NCI-H526 (cell line): ENCODE measurements around the gene DCAF6.
A peak's percentile ranks its signal among the peaks of the same experiment; 100 is the strongest.

Source experiments
- DNase-seq, 2 experiments: peaks; one replicate each; lab custom pipeline; 2025; lab: John Stamatoyannopoulos, UW

The DCAF6 gene

GRCh38 chr1:167923324-167924056 is 13.0 kb upstream of the DCAF6 start:
- DNase-seq = no peak

- no peak for DNase-seq
These were observed 12.4 kb upstream of the DCAF6 start for GRCh38 chr1:167924102-167924501.

- DNase-seq = peak; percentile 57 to 63
These were observed 11.8 kb upstream of the DCAF6 start for GRCh38 chr1:167924543-167925231.

- DNase-seq = peak; percentile 85 to 93
These were observed 9.9 kb upstream of the DCAF6 start for GRCh38 chr1:167926486-167926997.

GRCh38 chr1:167927046-167927754 is 9.3 kb upstream of the DCAF6 start:
- peak; percentile 69 to 73 for DNase-seq

- no peak for DNase-seq
These were observed 8.0 kb upstream of the DCAF6 start for GRCh38 chr1:167928457-167928852.

GRCh38 chr1:167928919-167929318 is 7.6 kb upstream of the DCAF6 start:
- peak in 1 of 2 experiments; percentile 15 for DNase-seq

GRCh38 chr1:167929725-167930124 is 6.8 kb upstream of the DCAF6 start:
- peak in 1 of 2 experiments; percentile 35 for DNase-seq

GRCh38 chr1:167933788-167934187 is 2.7 kb upstream of the DCAF6 start:
- no peak for DNase-seq

GRCh38 chr1:167934426-167935215 is 1.9 kb upstream of the DCAF6 start:
- DNase-seq = no peak

- peak; percentile 91 for DNase-seq
These were observed 1.0 kb upstream of the DCAF6 start for GRCh38 chr1:167935216-167936067.

- peak; percentile 87 to 93 for DNase-seq
These were observed 636 bp downstream of the DCAF6 start, which contains the start of gene MPC2 for GRCh38 chr1:167936930-167937708. TSS of gene MPC2 (minus strand) at chr1:167937072. CDS start at chr1:167935841, 1,231 bp downstream.

- no peak for DNase-seq
These were observed 1.2 kb downstream of the DCAF6 start for GRCh38 chr1:167937709-167938010.

- DNase-seq = peak; percentile 38 to 40
These were observed 1.7 kb downstream of the DCAF6 start for GRCh38 chr1:167938080-167938636.

GRCh38 chr1:167940264-167940663 is 3.8 kb downstream of the DCAF6 start:
- no peak for DNase-seq

- no peak for DNase-seq
These were observed 7.1 kb downstream of the DCAF6 start for GRCh38 chr1:167943541-167943940.

- DNase-seq = no peak
These were observed 11.2 kb downstream of the DCAF6 start for GRCh38 chr1:167947733-167948132.

- no peak for DNase-seq
These were observed 13.3 kb downstream of the DCAF6 start for GRCh38 chr1:167949785-167950184.

- no peak for DNase-seq
These were observed 14.1 kb downstream of the DCAF6 start for GRCh38 chr1:167950569-167950968.

- DNase-seq = no peak
These were observed 19.4 kb downstream of the DCAF6 start for GRCh38 chr1:167955915-167956314.
